Measurements from ENCODE around the gene MAN1A1. TPM values are rescaled to one million over a fixed set of nuclear protein-coding genes. Genes with fewer than 3 reads are reported as not detected.

Gene MAN1A1
- polyA plus RNA-seq, 3 donors, result 11.0 to 20.4 (median 16.1) TPM

DNA sequence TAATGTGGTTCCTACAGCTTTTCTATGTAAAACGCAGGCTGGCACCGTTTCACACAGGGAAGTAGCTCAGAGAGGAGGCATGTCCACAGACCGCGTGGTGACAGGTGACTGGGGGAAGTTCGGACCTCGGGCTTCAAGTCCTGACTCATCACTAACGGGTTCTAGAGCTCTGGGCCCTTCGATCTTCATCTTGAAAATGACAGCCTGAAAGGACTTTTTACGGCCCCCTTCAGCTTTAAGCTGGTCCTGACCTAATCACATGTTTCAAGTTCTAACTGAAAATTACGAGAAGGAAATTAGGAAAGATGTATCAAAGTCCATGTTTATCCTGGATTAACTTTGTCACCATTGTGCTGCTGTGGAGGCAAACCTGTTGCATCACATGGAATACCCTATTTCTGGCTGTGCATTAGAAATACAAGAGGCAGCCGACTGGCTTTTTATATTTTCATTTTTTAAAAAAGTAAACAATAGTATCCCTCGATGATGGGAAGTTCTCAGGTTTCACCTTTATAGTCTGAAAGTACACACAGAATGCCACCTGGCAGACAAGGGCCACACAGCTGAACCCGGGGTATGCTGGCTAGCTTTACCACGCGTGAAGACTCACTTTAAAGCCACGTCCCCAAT, 2.0 kb downstream of the MAN1A1 start:
- Histone ChIP-seq H3K4me3 (replicated peaks in 1 of 3; ENCODE audit: low read depth in 2 of 3, low read length in 3 of 3) (peak overlapping the region; percentile 95 to 96 (median 95)), H3K36me3 (replicated peaks in 1 of 2; ENCODE audit: control insufficient read depth in 1 of 2, insufficient read depth in 2 of 2, low read length in 2 of 2) (no peaks in the 10 kb centered on the region), H3K79me2 (ENCODE audit: insufficient read depth, low read length) (peaks cover 95% of the 10 kb centered on the region), H3K4me1 (ENCODE audit: control insufficient read depth in 1 of 2, insufficient read depth in 2 of 2, low read length in 2 of 2) (peaks cover 35% of the 10 kb centered on the region in 2 donors), H3K4me2 (replicated peaks; ENCODE audit: extremely low read depth, low read length, poor library complexity, severe bottlenecking) (peak overlapping the region; percentile 90), H2AFZ (ENCODE audit: insufficient read depth, low read depth, low read length, poor library complexity, severe bottlenecking) (no peak overlapping the region), H3K9me3 (replicated peaks in 1 of 2; ENCODE audit: control insufficient read depth in 1 of 2, insufficient read depth in 1 of 2, low read length in 2 of 2) (no peaks in the 10 kb centered on the region), H3K9ac (ENCODE audit: insufficient read depth, low read length, poor library complexity, severe bottlenecking) (peak overlapping the region; percentile 90), H4K20me1 (ENCODE audit: insufficient read depth, low read length) (peaks cover 11% of the 10 kb centered on the region), H3K27me3 (ENCODE audit: control insufficient read depth in 2 of 2, insufficient read depth in 2 of 2, low read length in 2 of 2) (no peaks in the 10 kb centered on the region), H3K27ac (ENCODE audit: low read depth in 1 of 2, low read length in 2 of 2) (no peak overlapping the region)
- Mint-ChIP-seq H3K36me3 (peaks cover 12 to 13% of the 10 kb centered on the region in 2 donors), H3K27ac (peak overlapping the region in 5 of 7 donors; percentile 7 to 86 (median 80)), H3K4me3 (peak overlapping the region; percentile 95 to 96), H3K27me3 (ENCODE audit: low read depth in 3 of 3) (peaks cover 3 to 8% (median 6%) of the 10 kb centered on the region in 3 donors), H3K9me3 (no peaks in the 10 kb centered on the region), H3K4me1 (peaks cover 50% of the 10 kb centered on the region)
- peak; percentile 75 to 90 (median 86) for DNase-seq
- 0% methylated on average over 12 of the region's 16 CpGs for WGBS (ENCODE audit: insufficient coverage)
- intact Hi-C loops (cut with micrococcal nuclease), result loop anchor here (5.0 kb wide), 2 partner anchors 35 to 200 kb away; no protein-coding TSS in a partner anchor
- TF ChIP-seq CTCF (IDR thresholded peaks at IDR 0.05), result no peak

GRCh38 chr6:119346936-119347335, 2.6 kb downstream of the MAN1A1 start:
- Histone ChIP-seq H3K79me2 (ENCODE audit: insufficient read depth, low read length) (peaks cover 94% of the 10 kb centered on the region), H3K9ac (ENCODE audit: insufficient read depth, low read length, poor library complexity, severe bottlenecking) (no peak overlapping the region), H2AFZ (ENCODE audit: insufficient read depth, low read depth, low read length, poor library complexity, severe bottlenecking) (no peak overlapping the region), H3K4me2 (replicated peaks; ENCODE audit: extremely low read depth, low read length, poor library complexity, severe bottlenecking) (peak overlapping the region; percentile 90), H3K4me1 (ENCODE audit: control insufficient read depth in 1 of 2, insufficient read depth in 2 of 2, low read length in 2 of 2) (peaks cover 40 to 41% of the 10 kb centered on the region in 2 donors), H4K20me1 (ENCODE audit: insufficient read depth, low read length) (peaks cover 11% of the 10 kb centered on the region), H3K4me3 (replicated peaks in 1 of 3; ENCODE audit: low read depth in 2 of 3, low read length in 3 of 3) (peak overlapping the region in 2 of 3 experiments; percentile 95), H3K27me3 (ENCODE audit: control insufficient read depth in 2 of 2, insufficient read depth in 2 of 2, low read length in 2 of 2) (no peaks in the 10 kb centered on the region), H3K36me3 (replicated peaks in 1 of 2; ENCODE audit: control insufficient read depth in 1 of 2, insufficient read depth in 2 of 2, low read length in 2 of 2) (no peaks in the 10 kb centered on the region), H3K27ac (ENCODE audit: low read depth in 1 of 2, low read length in 2 of 2) (no peak overlapping the region), H3K9me3 (replicated peaks in 1 of 2; ENCODE audit: control insufficient read depth in 1 of 2, insufficient read depth in 1 of 2, low read length in 2 of 2) (no peaks in the 10 kb centered on the region)
- no CpG with 5 or more reads among the region's 1 CpG for WGBS (ENCODE audit: insufficient coverage)
- Mint-ChIP-seq H3K27ac (peak overlapping the region; percentile 7 to 73 (median 32)), H3K4me1 (peaks cover 53% of the 10 kb centered on the region), H3K27me3 (ENCODE audit: low read depth in 3 of 3) (peaks cover 3 to 8% (median 6%) of the 10 kb centered on the region in 3 donors), H3K4me3 (peak overlapping the region; percentile 95 to 96), H3K9me3 (no peaks in the 10 kb centered on the region), H3K36me3 (peaks cover 12 to 13% of the 10 kb centered on the region in 2 donors)
- intact Hi-C loops (cut with micrococcal nuclease), result loop anchor here (5.0 kb wide), 2 partner anchors 35 to 200 kb away; no protein-coding TSS in a partner anchor
- no peak for TF ChIP-seq CTCF (IDR thresholded peaks at IDR 0.05)
- no peak for DNase-seq

All from CD14-positive monocyte (primary cell).